KMS-11 (cell line): ENCODE measurements around the gene CFTR.
"Not testable (repeated sequence)": the region's sequence is repeated elsewhere in the genome, so short reads cannot be mapped to it uniquely, and the experiment has no call there.

Source experiments
- H2AFZ ChIP-seq: fragments of 200-600 bp; sonication (generic); 2 replicates; pipeline ENCODE4 v1.6.1; 2016; ENCODE audit warnings: antibody characterized with exemption, mixed run types, low read depth
- H3K27ac ChIP-seq: fragments of 200-600 bp; sonication (generic); 2 replicates; pipeline ENCODE4 v1.6.1; 2016; ENCODE audit warnings: mild to moderate bottlenecking, mixed run types
- H3K27me3 ChIP-seq: fragments of 200-600 bp; sonication (generic); 2 replicates; pipeline ENCODE4 v1.6.1; 2017; ENCODE audit warnings: mild to moderate bottlenecking, low read depth, mixed run types, moderate library complexity; ENCODE audit not compliant: insufficient read depth
- H3K36me3 ChIP-seq: fragments of 200-600 bp; sonication (generic); 2 replicates; pipeline ENCODE4 v1.6.1; 2017; ENCODE audit warnings: mild to moderate bottlenecking, mixed run types; ENCODE audit not compliant: insufficient read depth
- H3K4me1 ChIP-seq: fragments of 200-600 bp; sonication (generic); 2 replicates; pipeline ENCODE4 v1.6.1; 2016; ENCODE audit warnings: mild to moderate bottlenecking, low read depth, mixed run types; ENCODE audit not compliant: poor library complexity, severe bottlenecking
- H3K4me2 ChIP-seq: fragments of 200-600 bp; sonication (generic); 2 replicates; pipeline ENCODE4 v1.7.0; 2016; ENCODE audit warnings: mild to moderate bottlenecking, mixed run types
- H3K4me3 ChIP-seq: fragments of 200-600 bp; sonication (generic); IDR thresholded peaks from 2 replicates; pipeline ENCODE4 v1.6.1; 2017; ENCODE audit warnings: low read depth, low read length, mixed read lengths; ENCODE audit not compliant: insufficient read depth
- H3K79me2 ChIP-seq: fragments of 200-600 bp; sonication (generic); 2 replicates; pipeline ENCODE4 v1.6.1; 2016; ENCODE audit warnings: low read depth, mixed run types; ENCODE audit not compliant: insufficient read depth
- H3K9ac ChIP-seq: fragments of 200-600 bp; sonication (generic); 2 replicates; pipeline ENCODE4 v1.6.1; 2016; ENCODE audit warnings: mild to moderate bottlenecking, mixed run types
- H4K20me1 ChIP-seq: fragments of 200-600 bp; sonication (generic); 2 replicates; pipeline ENCODE4 v1.6.1; 2016; ENCODE audit warnings: mild to moderate bottlenecking, mixed run types; ENCODE audit not compliant: insufficient read depth
- CTCF ChIP-seq: fragments of 200-600 bp; sonication (generic); conservative IDR thresholded peaks from 2 replicates; pipeline ENCODE4 v1.6.1; 2017; ENCODE audit warnings: low read depth, mild to moderate bottlenecking, antibody characterized with exemption, low read length, moderate library complexity, mixed read lengths

The CFTR gene

GRCh38 chr7:117446220-117446815 lies 33.5 kb upstream of the CFTR start:
- H3K4me2 ChIP-seq: no peak overlapping the region
- no peak overlapping the region for H3K4me3 ChIP-seq
- no peak overlapping the region for H3K9ac ChIP-seq
- H3K36me3 ChIP-seq: no peaks in the 10 kb centered on the region
- no peaks in the 10 kb centered on the region for H3K4me1 ChIP-seq
- TF ChIP-seq CTCF: no peak
- no peaks in the 10 kb centered on the region for H3K27me3 ChIP-seq
- H2AFZ ChIP-seq: no peak overlapping the region
- H4K20me1 ChIP-seq: no peaks in the 10 kb centered on the region
- no peak overlapping the region for H3K27ac ChIP-seq
- H3K79me2 ChIP-seq: no peaks in the 10 kb centered on the region

- Histone ChIP-seq H3K79me2 (no peaks in the 10 kb centered on the region), H4K20me1 (no peaks in the 10 kb centered on the region), H3K27me3 (no peaks in the 10 kb centered on the region), H3K4me3 (no peak overlapping the region), H3K27ac (no peak overlapping the region), H3K9ac (no peak overlapping the region), H3K4me1 (no peaks in the 10 kb centered on the region), H3K4me2 (no peak overlapping the region), H2AFZ (no peak overlapping the region), H3K36me3 (no peaks in the 10 kb centered on the region)
- no peak for TF ChIP-seq CTCF
Measured at GRCh38 chr7:117448655-117449054, 31.2 kb upstream of the CFTR start.

- H3K9ac ChIP-seq: no peak overlapping the region
- H3K27me3 ChIP-seq: no peaks in the 10 kb centered on the region
- no peak overlapping the region for H3K4me3 ChIP-seq
- no peak overlapping the region for H3K4me2 ChIP-seq
- TF ChIP-seq CTCF: peak; percentile 80
- no peaks in the 10 kb centered on the region for H4K20me1 ChIP-seq
- no peaks in the 10 kb centered on the region for H3K4me1 ChIP-seq
- H3K36me3 ChIP-seq: no peaks in the 10 kb centered on the region
- no peak overlapping the region for H3K27ac ChIP-seq
- H3K79me2 ChIP-seq: no peaks in the 10 kb centered on the region
- H2AFZ ChIP-seq: no peak overlapping the region
Measured at GRCh38 chr7:117458977-117459583, 20.7 kb upstream of the CFTR start.

- TF ChIP-seq CTCF: no peak
- no peak overlapping the region for H3K27ac ChIP-seq
Measured at GRCh38 chr7:117459735-117460134, 20.1 kb upstream of the CFTR start.

GRCh38 chr7:117460815-117461214 lies 19.0 kb upstream of the CFTR start:
- H3K27ac ChIP-seq, H3K9ac ChIP-seq, H3K4me1 ChIP-seq, H3K36me3 ChIP-seq, H3K4me2 ChIP-seq, H3K79me2 ChIP-seq, H3K27me3 ChIP-seq, H4K20me1 ChIP-seq, H2AFZ ChIP-seq, H3K4me3 ChIP-seq: not testable (repeated sequence)

More at GRCh38 chr7:117459735-117460134, 20.1 kb upstream of the CFTR start:
- Histone ChIP-seq H3K79me2 (no peaks in the 10 kb centered on the region), H3K27me3 (no peaks in the 10 kb centered on the region), H4K20me1 (no peaks in the 10 kb centered on the region), H3K9ac (no peak overlapping the region), H3K36me3 (no peaks in the 10 kb centered on the region), H2AFZ (no peak overlapping the region), H3K4me2 (no peak overlapping the region), H3K4me3 (no peak overlapping the region), H3K4me1 (no peaks in the 10 kb centered on the region)
